Naive thymus-derived CD4-positive, alpha-beta T cell (primary cell): ENCODE data around the gene GALR2. TPM values are rescaled to one million over a fixed set of nuclear protein-coding genes. Genes with fewer than 3 reads are reported as not detected.

Source experiments
- ATAC-seq: fragments of 150-1000 bp; cut with Tn5 transposase; 2 replicates; pipeline ENCODE4 v1.10.0; 2021; ENCODE audit warnings: mild to moderate bottlenecking, moderate library complexity
- CTCF ChIA-PET: fragments of 350-600 bp; sonication (Branson Sonifier 250); formaldehyde crosslinking; loops from one replicate; lab custom pipeline; 2021; ENCODE audit warnings: antibody characterized with exemption; lab: Charles Lee
- POLR2A ChIA-PET: fragments of 350-600 bp; sonication (Branson Sonifier 250); formaldehyde crosslinking; loops from one replicate; lab custom pipeline; 2021; ENCODE audit warnings: antibody characterized with exemption, inconsistent platforms; lab: Charles Lee
- DNase-seq, 9 donors: peaks; one replicate each; pipeline versions ENCODE4 v3.0.0 to v3.0.0-alpha.2; 2020 to 2022; ENCODE audit warnings: mixed read lengths in 1 of 9
- H3K27ac ChIP-seq: one replicate; pipeline ENCODE4 v1.7.0; 2013; ENCODE audit warnings: mild to moderate bottlenecking, low read depth, low read length, moderate library complexity
- H3K27me3 ChIP-seq, 2 donors: one replicate each; pipeline ENCODE4 v1.7.0; 2013; ENCODE audit warnings: low read length in 2 of 2, mild to moderate bottlenecking in 2 of 2, moderate library complexity in 2 of 2; ENCODE audit not compliant: control insufficient read depth in 2 of 2, insufficient read depth in 2 of 2
- H3K36me3 ChIP-seq, 3 experiments: 1 replicate in 2 of 3; 2 replicates in 1 of 3; pipeline ENCODE4 v1.7.0; 2013; ENCODE audit warnings: low read length in 3 of 3, mild to moderate bottlenecking in 3 of 3, moderate library complexity in 1 of 3; ENCODE audit not compliant: insufficient read depth in 3 of 3, control insufficient read depth in 2 of 3
- H3K4me1 ChIP-seq, 2 donors: one replicate each; pipeline ENCODE4 v1.7.0; 2013; ENCODE audit warnings: low read length in 2 of 2, mild to moderate bottlenecking in 2 of 2, moderate library complexity in 1 of 2; ENCODE audit not compliant: control insufficient read depth in 2 of 2, insufficient read depth in 2 of 2
- H3K4me3 ChIP-seq: 2 replicates; pipeline ENCODE4 v1.7.0; 2013; ENCODE audit warnings: mild to moderate bottlenecking, low read length
- H3K9me3 ChIP-seq, 3 experiments: 1 replicate in 2 of 3; 2 replicates in 1 of 3; pipeline ENCODE4 v1.7.0; 2013; ENCODE audit warnings: low read length in 3 of 3; ENCODE audit not compliant: control insufficient read depth in 2 of 3
- H3K27ac Mint-ChIP-seq, 9 donors: one replicate each; pipeline ENCODE4 v1.8.0; 2020 to 2022; ENCODE audit warnings: mixed read lengths in 9 of 9, mild to moderate bottlenecking in 8 of 9, moderate library complexity in 5 of 9, inconsistent platforms in 2 of 9
- H3K27me3 Mint-ChIP-seq, 5 donors: one replicate each; pipeline ENCODE4 v1.8.0; 2021 to 2022; ENCODE audit warnings: mixed read lengths in 5 of 5, mild to moderate bottlenecking in 1 of 5
- H3K36me3 Mint-ChIP-seq, 5 donors: one replicate each; pipeline ENCODE4 v1.8.0; 2020 to 2022; ENCODE audit warnings: mixed read lengths in 5 of 5, mild to moderate bottlenecking in 3 of 5, inconsistent platforms in 1 of 5
- H3K4me1 Mint-ChIP-seq, 7 donors: one replicate each; pipeline ENCODE4 v1.8.0; 2020 to 2022; ENCODE audit warnings: mixed read lengths in 7 of 7, mild to moderate bottlenecking in 3 of 7, inconsistent platforms in 1 of 7
- H3K4me3 Mint-ChIP-seq, 10 donors: one replicate each; pipeline ENCODE4 v1.8.0; 2020 to 2022; ENCODE audit warnings: mild to moderate bottlenecking in 10 of 10, mixed read lengths in 10 of 10, moderate library complexity in 6 of 10, inconsistent platforms in 2 of 10
- H3K9me3 Mint-ChIP-seq, 11 donors: one replicate each; pipeline ENCODE4 v1.8.0; 2020 to 2022; ENCODE audit warnings: mixed read lengths in 11 of 11, mild to moderate bottlenecking in 4 of 11, inconsistent platforms in 1 of 11, moderate library complexity in 1 of 11
- intact Hi-C, 2 donors: fragments of 100-400 bp; cut with micrococcal nuclease; formaldehyde crosslinking; loops; one replicate each; pipeline ENCODE4 v1.15.1; 2023
- microRNA-seq: library from miRNA; unstranded; fragments of <30 nt; microRNA quantifications from one replicate; pipeline ENCODE4 v1.2.0, GENCODE V29; 2022; ENCODE audit warnings: borderline microRNAs expressed
- polyA plus RNA-seq, 2 donors: library from polyadenylated mRNA; unstranded; fragments of 300-500 nt; fragmentation: Illumina TruSeq; gene quantifications; one replicate each; pipeline ENCODE4 v1.2.3, GENCODE V29; 2021
- total RNA-seq, 6 experiments: library from RNA in 5 of 6; stranded (reverse) in 5 of 6; gene quantifications; 1 replicate in 5 of 6; 2 replicates in 1 of 6; pipeline ENCODE4 v1.2.3 and lab custom pipeline; 2021 to 2026

The GALR2 gene
- total and polyA plus RNA-seq, 7 experiments from 2014 or later: 0.13 to 1.2 (median 1.0) TPM; not detected in 4

DNA sequence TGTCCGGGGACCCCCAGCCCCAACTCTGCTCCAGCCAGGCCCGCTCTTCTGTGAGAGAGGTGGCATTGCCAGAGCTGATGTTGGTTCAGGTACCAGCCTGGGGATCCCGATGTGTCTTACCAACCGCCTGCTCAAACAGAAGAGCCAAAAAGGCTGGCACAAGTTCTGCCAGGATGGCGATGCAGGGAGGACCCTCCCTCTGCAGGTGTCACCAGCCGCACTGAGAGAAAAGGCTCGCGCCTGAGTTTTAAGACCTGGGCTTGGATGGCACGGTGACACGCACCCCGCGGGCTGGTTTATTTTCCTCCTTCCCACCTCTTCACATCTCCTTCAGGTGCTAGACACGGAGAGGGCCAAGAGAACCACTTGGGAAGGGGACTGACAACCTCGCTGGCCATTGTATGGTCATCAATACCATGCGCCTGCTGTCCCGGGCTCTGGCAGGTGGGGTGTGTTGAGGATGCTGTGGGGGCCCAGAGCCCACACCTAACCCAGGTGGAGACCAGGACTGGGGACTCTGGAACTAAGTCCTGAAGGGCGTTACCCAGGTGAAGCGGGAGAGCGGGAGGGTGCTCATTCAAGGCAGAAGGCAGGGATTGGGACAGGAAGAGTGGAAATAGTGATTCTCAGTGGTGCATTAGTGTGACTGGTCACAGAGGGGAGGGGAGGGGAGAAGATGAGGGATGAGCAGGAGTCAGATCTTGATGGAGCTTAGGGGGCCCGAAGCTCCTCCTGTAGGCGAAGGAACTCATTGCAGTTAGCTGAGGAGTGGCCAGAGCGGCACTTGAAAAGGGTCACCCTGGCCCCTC, 50.2 kb downstream of the GALR2 start:
- H3K27me3 ChIP-seq: no peaks in the 10 kb centered on the region
- no peaks in the 10 kb centered on the region for H3K9me3 ChIP-seq
- H3K36me3 Mint-ChIP-seq: no peaks in the 10 kb centered on the region
- ChIA-PET POLR2A (interaction anchor here (0.9 to 7.9 kb wide), 10 partner anchors 18 to 155 kb away, joined by 3 to 90 read pairs (median 6); partner anchors contain the start of genes EXOC7 and FOXJ1), CTCF (interaction anchor here (1.0 to 13.6 kb wide), 13 partner anchors 10 to 156 kb away, joined by 3 to 191 read pairs (median 5); no protein-coding TSS in a partner anchor)
- no peaks in the 10 kb centered on the region for H3K36me3 ChIP-seq
- H3K27me3 Mint-ChIP-seq: no peaks in the 10 kb centered on the region
- DNase-seq (no peak), ATAC-seq (no peak)
- no peak overlapping the region for H3K4me3 ChIP-seq
- intact Hi-C loops: loop anchor here in 1 of 2 donors (5.0 kb wide), 1 partner anchor 173 kb away; no protein-coding TSS in a partner anchor
- peaks cover 0 to 2% (median 0%) of the 10 kb centered on the region in 11 donors for H3K9me3 Mint-ChIP-seq
- no peak overlapping the region for H3K27ac ChIP-seq
- H3K4me1 ChIP-seq: peaks cover 0 to 30% of the 10 kb centered on the region in 2 donors
- H3K4me3 Mint-ChIP-seq: peak overlapping the region in 1 of 10 donors; percentile 38
- peak overlapping the region in 3 of 9 donors; percentile 80 to 95 (median 81) for H3K27ac Mint-ChIP-seq
- peaks cover 15 to 44% (median 32%) of the 10 kb centered on the region in 7 donors for H3K4me1 Mint-ChIP-seq

DNA sequence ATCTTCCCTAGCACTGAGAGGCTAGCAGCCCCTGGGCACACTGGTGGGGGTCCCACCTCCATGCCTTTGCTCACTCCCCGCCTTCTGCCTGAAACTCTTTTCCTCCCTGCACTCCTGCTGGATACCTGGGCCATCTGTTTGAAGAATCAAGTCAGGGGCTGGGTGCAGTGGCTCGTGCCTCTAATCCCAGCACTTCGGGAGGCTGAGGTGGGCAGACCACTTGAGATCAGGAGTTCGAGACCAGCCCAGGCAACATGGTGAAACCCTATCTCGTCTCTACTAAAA, 50.8 kb downstream of the GALR2 start:
- H3K27ac ChIP-seq: no peak overlapping the region
- ChIA-PET POLR2A (interaction anchor here (0.9 to 7.9 kb wide), 8 partner anchors 9 to 148 kb away, joined by 3 to 90 read pairs (median 6); partner anchors contain the start of genes EXOC7 and FOXJ1), CTCF (interaction anchor here (0.9 to 13.6 kb wide), 7 partner anchors 18 to 155 kb away, joined by 3 to 191 read pairs (median 9); no protein-coding TSS in a partner anchor)
- Mint-ChIP-seq H3K4me1 (peaks cover 15 to 44% (median 32%) of the 10 kb centered on the region in 7 donors), H3K36me3 (no peaks in the 10 kb centered on the region), H3K9me3 (peaks cover 0 to 2% (median 0%) of the 10 kb centered on the region in 11 donors), H3K4me3 (no peak overlapping the region), H3K27ac (peak overlapping the region in 2 of 9 donors; percentile 80 to 95), H3K27me3 (no peaks in the 10 kb centered on the region)
- DNase-seq: no peak
- H3K9me3 ChIP-seq: no peaks in the 10 kb centered on the region
- H3K36me3 ChIP-seq: no peaks in the 10 kb centered on the region
- intact Hi-C loops: no loop called here
- H3K4me3 ChIP-seq: no peak overlapping the region
- H3K27me3 ChIP-seq: no peaks in the 10 kb centered on the region
- ATAC-seq: no peak
- H3K4me1 ChIP-seq: peaks cover 0 to 30% of the 10 kb centered on the region in 2 donors

GRCh38 chr17:76125922-76126321, 51.3 kb downstream of the GALR2 start:
- H3K4me3 ChIP-seq: no peak overlapping the region
- CTCF ChIA-PET: interaction anchor here (0.7 to 13.6 kb wide), 10 partner anchors 17 to 155 kb away, joined by 3 to 191 read pairs (median 4); no protein-coding TSS in a partner anchor
- peak overlapping the region in 8 of 9 donors; percentile 73 to 95 (median 86) for H3K27ac Mint-ChIP-seq
- DNase-seq (no peak), ATAC-seq (no peak)
- no peaks in the 10 kb centered on the region for H3K36me3 ChIP-seq
- H3K27me3 Mint-ChIP-seq: peaks cover 0 to 2% (median 0%) of the 10 kb centered on the region in 5 donors
- POLR2A ChIA-PET: interaction anchor here (0.8 to 7.9 kb wide), 13 partner anchors 10 to 148 kb away, joined by 3 to 90 read pairs (median 5); partner anchors contain the start of genes EXOC7 and FOXJ1
- H3K4me1 Mint-ChIP-seq: peaks cover 11 to 40% (median 30%) of the 10 kb centered on the region in 7 donors
- no peak overlapping the region for H3K27ac ChIP-seq
- H3K4me1 ChIP-seq: peaks cover 0 to 25% of the 10 kb centered on the region in 2 donors
- no peaks in the 10 kb centered on the region for H3K9me3 ChIP-seq
- peaks cover 0 to 2% (median 0%) of the 10 kb centered on the region in 11 donors for H3K9me3 Mint-ChIP-seq
- H3K4me3 Mint-ChIP-seq: peak overlapping the region in 2 of 10 donors; percentile 25 to 34
- no peaks in the 10 kb centered on the region for H3K36me3 Mint-ChIP-seq
- intact Hi-C loops: no loop called here
- H3K27me3 ChIP-seq: no peaks in the 10 kb centered on the region

Small RNAs within 50 kb of the gene (microRNA-seq; reads per million reads assigned to microRNA genes)
- gene MIR6868: 8.8 reads per million, percentile 17 among the genes with 10 or more reads in this experiment

Other genes starting within 250 kb of the GALR2 start
- 100 to 1,000 TPM; 145 to 201 (median 152) TPM for gene UNC13D, start 230.4 kb upstream of the GALR2 start, total RNA-seq
- gene UNC13D, start 230.4 kb upstream of the GALR2 start, polyA plus RNA-seq: 10 to 100 TPM; 44.5 to 83.3 TPM
- 100 to 1,000 TPM in 3 of 5 experiments, 10 to 100 TPM in 2; 87.7 to 159 (median 112) TPM for gene WBP2, start 219.4 kb upstream of the GALR2 start, total RNA-seq
- gene WBP2, start 219.4 kb upstream of the GALR2 start, polyA plus RNA-seq: 10 to 100 TPM; 84.8 to 99.4 TPM
- 10 to 100 TPM in 1 of 5 experiments, 1 to 10 TPM in 4; 2.5 to 25.6 (median 8.7) TPM for gene TRIM47, start 196.2 kb upstream of the GALR2 start, total RNA-seq
- gene TRIM47, start 196.2 kb upstream of the GALR2 start, polyA plus RNA-seq: 1 to 10 TPM; 6.3 to 7.7 TPM
- 10 to 100 TPM; 20.9 to 37.7 (median 29.6) TPM for gene TRIM65, start 177.8 kb upstream of the GALR2 start, total RNA-seq
- 10 to 100 TPM; 14.9 to 29.6 TPM for gene TRIM65, start 177.8 kb upstream of the GALR2 start, polyA plus RNA-seq
- gene MRPL38, start 169.9 kb upstream of the GALR2 start, total RNA-seq: 100 to 1,000 TPM in 4 of 5 experiments, 10 to 100 TPM in 1; 81.0 to 154 (median 128) TPM
- 10 to 100 TPM; 64.6 to 72.2 TPM for gene MRPL38, start 169.9 kb upstream of the GALR2 start, polyA plus RNA-seq
- 10 to 100 TPM; 19.9 to 48.1 (median 29.0) TPM for gene FBF1, start 133.7 kb upstream of the GALR2 start, total RNA-seq
- gene FBF1, start 133.7 kb upstream of the GALR2 start, polyA plus RNA-seq: 1 to 10 TPM; 2.5 to 7.2 TPM
- 10 to 100 TPM; 22.8 to 35.0 (median 33.5) TPM for gene ACOX1, start 95.6 kb upstream of the GALR2 start, total RNA-seq
- gene ACOX1, start 95.6 kb upstream of the GALR2 start, polyA plus RNA-seq: 10 to 100 TPM; 12.5 to 25.5 TPM
- 10 to 100 TPM; 13.1 to 20.1 (median 13.8) TPM for gene TEN1, start 95.5 kb upstream of the GALR2 start, total RNA-seq
- gene TEN1, start 95.5 kb upstream of the GALR2 start, polyA plus RNA-seq: 10 to 100 TPM; 12.8 to 16.0 TPM
- 1 to 10 TPM; 6.9 to 9.9 (median 9.1) TPM for gene CDK3, start 73.9 kb upstream of the GALR2 start, total RNA-seq
- gene CDK3, start 73.9 kb upstream of the GALR2 start, polyA plus RNA-seq: under 1 TPM; 0.28 to 0.55 TPM
- 1 to 10 TPM in 2 of 5 experiments, under 1 TPM in 3; 0.07 to 2.7 (median 0.39) TPM for gene EVPL, start 47.5 kb upstream of the GALR2 start, total RNA-seq
- under 1 TPM in 1 of 2 donors, not detected in 1; 0.08 TPM for gene EVPL, start 47.5 kb upstream of the GALR2 start, polyA plus RNA-seq
- 100 to 1,000 TPM in 1 of 5 experiments, 10 to 100 TPM in 4; 70.8 to 105 (median 91.9) TPM for gene SRP68, start 2.3 kb upstream of the GALR2 start, total RNA-seq
- gene SRP68, start 2.3 kb upstream of the GALR2 start, polyA plus RNA-seq: 10 to 100 TPM; 69.6 to 94.0 TPM
- 1 to 10 TPM in 1 of 5 experiments, under 1 TPM in 3, not detected in 1; 0.24 to 1.1 (median 0.28) TPM for gene ZACN, start 4.4 kb downstream of the GALR2 start, total RNA-seq
- gene ZACN, start 4.4 kb downstream of the GALR2 start, polyA plus RNA-seq: 1 to 10 TPM; 2.3 to 4.6 TPM
- gene EXOC7, start 29.0 kb downstream of the GALR2 start, total RNA-seq: 100 to 1,000 TPM; 112 to 204 (median 160) TPM
- gene EXOC7, start 29.0 kb downstream of the GALR2 start, polyA plus RNA-seq: 10 to 100 TPM; 46.6 to 73.3 TPM
- gene FOXJ1, start 66.5 kb downstream of the GALR2 start, total RNA-seq: 1 to 10 TPM in 4 of 5 experiments, under 1 TPM in 1; 0.29 to 2.2 (median 1.4) TPM
- gene FOXJ1, start 66.5 kb downstream of the GALR2 start, polyA plus RNA-seq: 1 to 10 TPM in 1 of 2 donors, under 1 TPM in 1; 0.27 to 1.0 TPM
- 10 to 100 TPM; 49.2 to 96.3 (median 50.8) TPM for gene RNF157, start 165.7 kb downstream of the GALR2 start, total RNA-seq
- 10 to 100 TPM; 10.4 to 17.3 TPM for gene RNF157, start 165.7 kb downstream of the GALR2 start, polyA plus RNA-seq
- 100 to 1,000 TPM; 103 to 263 (median 241) TPM for gene UBALD2, start 190.6 kb downstream of the GALR2 start, total RNA-seq
- gene UBALD2, start 190.6 kb downstream of the GALR2 start, polyA plus RNA-seq: 10 to 100 TPM in 1 of 2 donors, 1 to 10 TPM in 1; 6.9 to 11.1 TPM
- 1 to 10 TPM; 2.1 to 6.8 (median 4.0) TPM for gene QRICH2, start 233.5 kb downstream of the GALR2 start, total RNA-seq
- gene QRICH2, start 233.5 kb downstream of the GALR2 start, polyA plus RNA-seq: under 1 TPM; 0.09 to 0.71 TPM